Retinal pigment epithelial cell (primary cell): ENCODE measurements around the gene COBL.

Source experiments
- DNase-seq: peaks from one replicate; pipeline ENCODE4 v3.0.0-alpha.2; 2010; ENCODE audit warnings: low read depth
- H3K4me3 ChIP-seq: 2 replicates; pipeline ENCODE4 v1.5.1; 2011; ENCODE audit warnings: mild to moderate bottlenecking, low read length, control low read depth, moderate library complexity
- TF ChIP-seq, protein P1 (sequence below): conservative IDR thresholded peaks from 2 replicates; pipeline ENCODE4 v1.5.1; 2011; ENCODE audit warnings: low read depth, low read length, control low read depth, inconsistent platforms

COBL gene

DNA sequence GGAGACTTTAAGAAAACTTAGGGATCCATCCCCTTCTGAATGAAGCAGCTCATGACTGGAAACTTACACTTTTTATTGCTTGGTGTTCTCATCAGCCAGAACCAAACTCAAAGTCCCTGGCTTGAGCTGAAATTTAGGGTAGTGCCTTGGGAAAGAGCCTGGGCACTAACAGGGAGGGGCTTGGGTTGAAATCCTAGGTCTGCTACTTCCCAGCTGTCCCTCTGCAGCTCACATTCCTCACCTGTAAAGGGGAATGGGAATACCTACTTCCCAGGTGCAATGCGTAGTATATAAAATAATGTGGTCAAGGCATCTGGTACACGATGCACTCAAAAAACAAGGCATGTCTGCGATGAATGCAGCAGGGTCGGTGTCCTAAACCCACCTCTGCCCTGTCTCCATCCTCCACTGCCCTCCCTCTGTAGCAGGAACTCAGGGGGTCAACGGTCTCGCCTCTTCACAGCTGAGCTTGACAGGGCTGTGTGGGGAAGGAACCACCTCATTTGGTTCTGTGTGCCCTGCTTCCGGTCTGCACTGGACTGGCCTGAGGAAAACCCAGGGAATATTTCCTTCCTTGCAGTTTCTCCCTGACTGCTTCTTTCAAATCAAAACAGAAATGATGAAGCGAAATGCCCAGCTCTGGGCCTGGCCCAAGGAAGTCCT lies 80.0 kb downstream of the COBL start:
- H3K4me3 ChIP-seq: no peak overlapping the region
- TF ChIP-seq, protein P1, sequence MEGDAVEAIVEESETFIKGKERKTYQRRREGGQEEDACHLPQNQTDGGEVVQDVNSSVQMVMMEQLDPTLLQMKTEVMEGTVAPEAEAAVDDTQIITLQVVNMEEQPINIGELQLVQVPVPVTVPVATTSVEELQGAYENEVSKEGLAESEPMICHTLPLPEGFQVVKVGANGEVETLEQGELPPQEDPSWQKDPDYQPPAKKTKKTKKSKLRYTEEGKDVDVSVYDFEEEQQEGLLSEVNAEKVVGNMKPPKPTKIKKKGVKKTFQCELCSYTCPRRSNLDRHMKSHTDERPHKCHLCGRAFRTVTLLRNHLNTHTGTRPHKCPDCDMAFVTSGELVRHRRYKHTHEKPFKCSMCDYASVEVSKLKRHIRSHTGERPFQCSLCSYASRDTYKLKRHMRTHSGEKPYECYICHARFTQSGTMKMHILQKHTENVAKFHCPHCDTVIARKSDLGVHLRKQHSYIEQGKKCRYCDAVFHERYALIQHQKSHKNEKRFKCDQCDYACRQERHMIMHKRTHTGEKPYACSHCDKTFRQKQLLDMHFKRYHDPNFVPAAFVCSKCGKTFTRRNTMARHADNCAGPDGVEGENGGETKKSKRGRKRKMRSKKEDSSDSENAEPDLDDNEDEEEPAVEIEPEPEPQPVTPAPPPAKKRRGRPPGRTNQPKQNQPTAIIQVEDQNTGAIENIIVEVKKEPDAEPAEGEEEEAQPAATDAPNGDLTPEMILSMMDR: no peak
- DNase-seq: no peak

DNA sequence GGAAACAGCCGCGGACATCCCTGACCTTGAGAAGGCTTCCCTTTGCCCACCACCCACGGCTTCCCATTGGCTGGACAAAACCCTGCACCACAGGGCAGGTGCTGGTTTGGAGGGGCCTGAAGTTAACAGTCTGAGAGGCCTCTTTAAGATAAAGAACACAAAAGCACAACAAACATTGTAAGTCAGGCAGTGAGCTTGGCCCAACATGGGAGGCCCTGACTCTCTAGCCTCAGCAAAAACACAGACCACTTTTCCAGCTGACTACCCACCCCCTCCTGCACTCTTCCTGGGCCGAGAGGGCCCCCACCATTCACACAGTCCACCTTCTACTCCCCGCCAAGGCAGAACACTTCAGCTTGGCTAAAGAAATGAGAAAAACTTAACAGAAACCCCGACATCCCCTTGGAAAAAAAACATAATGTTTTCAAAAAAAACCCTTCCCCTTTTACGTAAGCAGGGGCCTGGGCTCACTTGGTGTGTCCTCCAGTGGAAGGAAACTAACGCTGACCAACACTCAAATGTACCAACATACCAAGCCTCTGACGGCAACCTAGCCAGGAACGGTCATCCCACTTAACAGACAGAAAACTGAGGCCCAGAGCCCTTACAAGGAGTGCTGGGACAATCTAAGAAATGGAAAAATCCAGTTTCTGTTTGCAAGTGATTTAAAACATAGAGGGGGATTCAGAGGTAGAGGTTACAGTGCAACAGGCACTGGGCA lies 80.9 kb downstream of the COBL start:
- TF ChIP-seq, protein P1: no peak
- no peak overlapping the region for H3K4me3 ChIP-seq
- no peak for DNase-seq

DNA sequence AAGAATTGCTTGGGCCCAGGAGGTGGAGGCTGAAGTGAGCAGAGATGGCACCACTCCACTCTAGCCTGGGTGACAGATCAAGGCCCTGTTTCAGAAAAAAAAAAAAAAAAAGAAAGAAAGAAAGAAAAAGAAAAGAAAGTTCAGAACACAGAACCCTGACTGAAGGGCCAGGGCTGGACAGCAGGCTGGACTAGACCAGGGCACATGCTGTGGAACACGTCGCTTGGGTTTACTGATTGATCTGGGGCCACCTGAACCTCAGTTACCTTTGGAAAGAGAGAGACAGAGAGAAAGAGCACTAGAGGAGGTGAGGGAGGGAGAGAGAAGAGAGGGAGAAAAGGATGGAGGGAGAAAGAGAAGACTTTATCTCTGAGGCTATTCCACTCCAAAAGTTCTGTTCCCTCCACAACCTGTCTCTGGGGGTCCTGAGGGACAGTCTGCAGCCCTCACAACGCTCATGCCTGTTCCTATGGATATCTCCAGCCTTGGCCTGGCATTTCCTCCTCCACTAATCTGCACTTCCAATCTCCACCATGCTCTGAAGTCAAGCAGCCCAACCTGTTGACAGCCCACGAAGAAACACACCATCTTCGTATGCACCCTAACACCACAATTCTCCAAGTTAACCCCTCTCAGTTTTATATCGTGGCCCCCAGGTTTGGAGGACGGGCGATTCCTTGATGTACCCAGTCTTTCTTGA lies 81.8 kb downstream of the COBL start:
- no peak overlapping the region for H3K4me3 ChIP-seq
- TF ChIP-seq, protein P1: no peak
- DNase-seq: no peak

DNA sequence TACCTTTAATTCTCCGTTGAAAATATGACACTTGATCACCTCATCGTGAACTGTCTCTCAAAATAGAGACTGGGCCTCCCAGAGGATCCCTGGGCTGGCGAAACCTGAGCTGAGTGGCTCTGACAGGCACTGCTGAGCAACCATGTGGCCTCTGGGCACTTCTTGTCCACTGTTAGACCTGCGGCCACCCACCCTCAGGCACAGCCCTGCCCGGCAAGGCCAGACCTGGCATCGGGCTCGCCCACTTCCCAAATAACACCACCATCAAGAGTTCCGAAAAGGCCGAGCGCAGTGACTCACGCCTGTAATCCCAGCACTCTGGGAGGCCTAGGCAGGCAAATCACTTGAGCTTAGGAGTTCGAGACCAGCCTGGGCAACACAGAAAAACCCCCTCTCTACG lies 82.5 kb downstream of the COBL start:
- H3K4me3 ChIP-seq: no peak overlapping the region
- DNase-seq: no peak
- TF ChIP-seq, protein P1: no peak

DNA sequence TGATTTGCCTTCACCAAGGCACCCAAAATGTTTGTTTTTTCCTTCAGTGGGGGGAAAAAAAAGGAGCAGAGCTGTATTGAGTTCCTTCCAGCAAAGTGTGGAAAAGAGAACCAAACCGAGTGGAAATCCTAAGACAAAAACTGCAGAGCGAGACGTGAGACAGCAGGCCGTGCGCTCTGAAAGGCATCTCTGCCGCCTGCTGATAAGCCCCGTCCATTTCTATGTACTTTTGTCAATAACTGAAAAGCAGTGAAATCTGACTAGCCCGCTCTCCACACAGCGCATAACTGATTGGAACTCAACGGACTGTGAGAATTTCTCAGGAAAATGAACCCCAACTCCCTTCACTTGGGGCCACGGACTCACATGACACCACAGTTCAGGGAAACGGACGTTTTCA lies 83.2 kb downstream of the COBL start:
- no peak overlapping the region for H3K4me3 ChIP-seq
- TF ChIP-seq, protein P1: no peak
- DNase-seq: no peak

DNA sequence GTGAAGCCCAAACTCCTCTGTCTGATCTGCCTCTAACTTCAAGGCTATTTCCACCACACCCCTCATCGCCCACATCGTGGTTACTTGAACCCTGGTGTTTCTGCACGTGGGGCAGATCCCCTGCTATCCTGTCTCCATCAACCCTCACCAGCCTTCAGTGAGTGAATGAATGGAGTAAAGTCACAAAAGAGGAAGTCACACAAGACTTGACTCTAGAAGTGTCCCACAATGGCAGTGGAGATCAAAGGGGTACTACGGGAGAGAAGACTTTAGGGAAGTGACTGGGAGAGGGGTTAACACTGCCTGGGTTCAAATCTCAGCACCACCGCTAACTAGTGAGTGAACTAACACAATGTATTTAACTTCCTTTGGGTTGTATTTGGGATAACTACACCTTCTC lies 85.9 kb downstream of the COBL start:
- H3K4me3 ChIP-seq: no peak overlapping the region
- TF ChIP-seq, protein P1: no peak
- DNase-seq: no peak
